Measurements from ENCODE around the gene ZNF362.

GRCh38 chr1:33232716-33233115 is 23.6 kb upstream of the ZNF362 start:
- TF ChIP-seq EP300 (IDR thresholded peaks at IDR 0.05; ENCODE audit: borderline replicate concordance) (no peak), TAF1 (IDR thresholded peaks at IDR 0.05; ENCODE audit: low read depth) (no peak), CEBPB (IDR thresholded peaks at IDR 0.05) (no peak)

Data from Ishikawa (cell line).